NT2/D1 (cell line): ENCODE measurements around the gene ADAM15.

Source experiments
- SUZ12 ChIP-seq: IDR thresholded peaks from 2 replicates; pipeline ENCODE4 v1.6.1; 2011; ENCODE audit not compliant: insufficient read length, insufficient read depth; ENCODE audit errors: extremely low read depth
- YY1 ChIP-seq: IDR thresholded peaks from 2 replicates; pipeline ENCODE4 v1.6.1; 2011; ENCODE audit not compliant: insufficient read length, insufficient read depth
- ZNF274 ChIP-seq: IDR thresholded peaks from 2 replicates; pipeline ENCODE4 v1.6.1; 2011; ENCODE audit warnings: mild to moderate bottlenecking, low read depth, low read length

- TF ChIP-seq SUZ12 (no peak), ZNF274 (no peak), YY1 (no peak)
These were observed 39.6 kb upstream of the ADAM15 start for GRCh38 chr1:155011437-155012025.
